GM19025 (cell line): ENCODE data around the gene BMF.

Experiments
- ATAC-seq: cut with Tn5 transposase; IDR thresholded peaks from one replicate; pipeline ENCODE4 v1.9.1; 2021; ENCODE audit warnings: mild to moderate bottlenecking, low read depth, moderate library complexity; ENCODE audit not compliant: unreplicated experiment

BMF gene

GRCh38 chr15:40069178-40070165, 39.2 kb downstream of the BMF start:
- ATAC-seq = peak; percentile 64

- ATAC-seq = no peak
These were observed 40.6 kb downstream of the BMF start for GRCh38 chr15:40067921-40068624.

GRCh38 chr15:40066589-40066988, 42.1 kb downstream of the BMF start:
- ATAC-seq = no peak

GRCh38 chr15:40065166-40065565, 43.5 kb downstream of the BMF start:
- no peak for ATAC-seq

DNA sequence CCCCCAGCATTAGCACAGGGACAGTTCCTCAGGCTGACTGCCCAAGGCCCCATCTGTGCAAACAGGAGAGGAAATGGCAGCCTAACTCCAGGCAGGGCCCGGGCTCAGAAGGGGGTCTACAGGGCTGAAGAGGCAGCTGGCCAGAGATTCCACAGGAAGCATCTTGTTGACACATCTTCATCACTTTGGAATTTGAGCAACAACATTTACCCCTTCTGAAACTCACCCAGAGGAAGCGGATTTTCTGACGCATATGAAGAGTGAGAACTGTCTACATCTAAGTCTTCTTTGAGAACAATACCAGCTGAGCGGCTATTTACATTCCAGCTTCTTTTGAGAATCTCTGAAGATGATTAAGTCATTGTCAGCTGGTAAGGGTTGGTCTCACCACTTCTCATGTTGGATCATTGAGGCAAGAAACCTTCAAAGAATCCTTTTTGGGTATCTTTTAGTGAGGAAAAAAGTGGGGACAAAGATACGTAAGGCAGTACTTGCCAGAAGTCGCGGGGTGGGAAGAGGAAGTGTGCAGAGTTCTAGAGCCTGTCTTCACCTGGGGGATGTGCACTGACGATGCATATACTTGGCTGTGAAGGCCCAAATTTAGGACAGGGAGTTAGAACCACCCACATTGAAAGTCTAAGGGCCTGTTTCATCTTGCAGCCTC, 44.3 kb downstream of the BMF start:
- peak; percentile 37 for ATAC-seq

GRCh38 chr15:40063563-40064011, 45.1 kb downstream of the BMF start:
- no peak for ATAC-seq

- no peak for ATAC-seq
These were observed 45.7 kb downstream of the BMF start for GRCh38 chr15:40062816-40063562.

DNA sequence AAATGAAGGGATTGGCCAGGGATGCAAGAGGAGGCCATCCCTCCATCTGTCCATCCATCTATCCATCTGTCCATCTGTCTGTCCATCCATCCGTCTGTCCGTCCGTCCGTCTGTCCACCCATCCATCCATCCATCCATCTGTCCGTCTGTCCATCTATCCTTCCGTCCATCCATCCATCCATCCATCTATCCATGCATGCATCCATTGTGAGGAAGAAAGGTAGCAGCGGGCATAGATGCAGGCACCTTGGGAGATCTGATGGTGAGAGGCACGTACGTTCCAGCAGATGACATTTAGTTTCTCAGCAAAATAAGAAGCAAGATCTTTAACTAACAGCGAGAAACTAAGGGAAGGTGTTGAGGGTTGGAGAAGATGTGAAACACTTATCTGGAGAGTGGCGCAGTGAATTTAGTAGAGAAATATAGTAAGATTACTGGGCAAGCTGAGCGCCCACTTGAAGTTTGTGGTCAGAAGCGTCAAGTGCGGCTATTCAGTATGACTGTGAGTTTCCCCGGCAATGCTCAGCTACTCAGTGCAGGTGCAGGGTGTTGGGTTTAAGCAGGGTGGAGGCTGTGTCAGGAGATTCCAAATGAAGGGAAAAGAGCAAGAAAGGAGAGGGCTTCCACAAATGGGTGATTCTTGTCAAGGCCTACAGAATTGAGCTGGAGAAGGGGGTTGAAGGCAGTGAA, 47.3 kb downstream of the BMF start:
- ATAC-seq = peak; percentile 62

GRCh38 chr15:40060236-40060961, 48.3 kb downstream of the BMF start:
- ATAC-seq = no peak

DNA sequence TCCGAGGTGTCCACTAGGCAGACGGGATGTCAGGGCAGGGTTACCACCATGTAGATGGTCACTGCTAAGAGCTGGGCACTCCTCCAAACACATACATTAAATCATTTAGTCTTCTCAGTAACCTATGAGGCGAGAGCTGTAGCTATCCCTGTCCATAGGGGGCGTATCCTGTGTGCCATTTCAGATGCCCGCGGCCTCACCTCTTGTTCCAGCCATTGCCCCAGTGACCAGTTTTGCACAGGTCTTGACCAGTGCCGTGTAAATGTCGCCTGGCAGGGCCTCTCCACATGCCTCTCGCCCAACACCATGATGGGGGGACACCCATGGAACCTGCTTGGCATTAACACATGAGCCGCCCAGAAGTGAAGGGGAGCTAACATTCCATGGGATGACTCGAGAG, 48.9 kb downstream of the BMF start:
- no peak for ATAC-seq

DNA sequence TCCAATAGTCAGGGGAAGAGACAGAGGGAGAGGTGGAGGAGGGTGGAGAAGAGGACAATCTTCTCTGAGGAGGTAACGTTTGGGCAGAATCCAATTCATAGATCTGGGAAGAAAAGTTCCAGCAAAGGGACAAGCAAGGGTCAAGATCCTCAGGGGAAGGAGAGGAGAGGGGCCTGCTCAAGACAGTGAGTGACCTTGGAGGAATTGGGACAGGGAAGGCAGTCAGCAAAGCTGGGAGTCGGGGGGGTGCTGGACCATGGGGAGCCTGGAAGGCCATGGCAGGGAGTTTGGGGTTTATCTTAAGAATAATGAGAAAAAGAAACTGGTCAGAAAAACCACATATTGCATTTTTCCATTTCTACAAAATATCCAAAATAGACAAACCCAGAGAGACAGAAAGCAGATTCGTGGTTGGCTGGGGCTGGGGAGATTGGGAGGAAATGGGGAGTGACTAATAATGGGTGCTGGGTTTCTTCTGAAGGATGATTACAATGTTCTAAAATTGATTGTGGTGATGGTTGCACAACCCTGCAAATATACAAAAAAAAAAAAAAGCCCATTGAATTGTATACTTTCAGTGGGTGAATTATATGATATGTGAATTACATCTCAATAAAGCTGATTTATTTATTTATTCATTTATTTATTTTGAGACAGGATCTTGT, 50.1 kb downstream of the BMF start:
- ATAC-seq = no peak

GRCh38 chr15:40055576-40056293, 52.9 kb downstream of the BMF start:
- no peak for ATAC-seq

DNA sequence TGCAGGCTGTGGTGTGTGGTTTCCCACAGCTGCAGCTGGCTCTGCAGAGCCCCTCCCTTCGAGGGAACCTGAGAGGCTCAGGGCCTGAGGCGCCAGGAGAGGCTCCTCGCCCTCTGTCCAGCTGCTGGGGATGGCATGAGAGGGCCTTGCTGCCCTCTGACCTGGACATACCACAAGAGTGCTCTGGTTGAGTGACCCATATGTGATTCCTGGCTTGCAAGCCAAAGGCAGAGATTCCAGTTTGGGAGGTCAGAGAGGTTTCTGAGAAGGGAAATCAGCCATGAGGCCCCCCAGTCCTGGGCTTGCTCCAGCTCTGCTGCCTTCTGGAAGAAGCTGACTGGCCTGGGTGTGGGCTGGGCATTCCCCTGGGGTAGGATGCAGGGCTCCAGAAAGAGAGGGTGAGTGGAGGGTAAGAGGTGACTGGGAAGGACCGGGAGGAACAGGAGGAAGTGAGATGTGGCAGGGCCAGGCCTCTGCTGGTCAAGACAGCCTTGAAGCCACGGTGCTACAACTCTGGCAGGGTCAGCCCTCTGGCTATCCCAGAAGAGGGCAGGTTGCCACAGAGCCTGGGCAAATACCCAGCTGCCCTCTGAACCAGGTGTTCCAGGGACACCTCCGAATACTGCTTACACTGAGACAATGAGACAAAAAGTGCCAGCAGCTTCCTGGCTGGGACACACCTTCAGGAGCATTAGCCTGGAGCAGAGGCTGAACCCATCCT, 53.7 kb downstream of the BMF start:
- peak; percentile 80 for ATAC-seq

- ATAC-seq = peak; percentile 40
These were observed 54.1 kb downstream of the BMF start for GRCh38 chr15:40054605-40054854.

DNA sequence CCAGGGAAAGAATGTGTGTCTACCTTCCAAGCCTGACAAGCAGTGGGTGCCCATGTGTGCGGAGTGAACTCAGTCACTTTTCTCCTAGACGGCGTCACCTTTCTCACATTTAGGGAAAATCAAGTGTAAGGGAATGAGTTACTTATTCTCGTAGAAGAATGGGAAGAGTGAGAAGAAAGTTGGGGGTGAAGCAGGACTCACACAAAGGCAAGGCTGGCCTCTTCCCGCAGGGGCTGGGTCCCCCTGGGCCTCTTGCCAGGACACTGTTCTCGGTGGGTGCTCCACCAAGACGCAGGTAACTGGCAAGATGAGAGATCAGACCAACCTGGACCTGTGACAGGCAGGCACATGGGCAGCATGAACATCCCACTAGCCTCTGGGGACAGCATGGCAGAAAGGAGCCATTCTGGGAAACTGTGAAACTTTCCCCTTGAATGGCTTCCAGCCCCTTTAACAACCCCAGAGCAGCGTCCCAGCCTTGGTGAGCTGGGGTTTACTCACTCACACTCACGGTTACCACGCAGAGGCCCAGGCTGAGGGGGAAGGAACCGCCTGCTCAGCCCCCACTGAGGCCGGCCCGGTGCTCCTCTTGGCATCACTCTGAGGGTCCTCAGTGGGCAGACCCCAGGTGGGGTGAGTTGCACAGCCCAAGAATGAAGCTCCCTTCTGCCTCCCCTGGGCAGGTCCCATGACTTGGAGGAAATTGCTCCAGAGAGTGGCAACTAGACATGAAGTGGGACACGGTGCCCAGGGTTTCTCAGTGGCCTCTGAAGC, 54.7 kb downstream of the BMF start:
- ATAC-seq = peak; percentile 12

GRCh38 chr15:40053079-40053830, 55.4 kb downstream of the BMF start:
- no peak for ATAC-seq
